ENCODE results near the gene NCKAP5L.

Gene NCKAP5L

DNA sequence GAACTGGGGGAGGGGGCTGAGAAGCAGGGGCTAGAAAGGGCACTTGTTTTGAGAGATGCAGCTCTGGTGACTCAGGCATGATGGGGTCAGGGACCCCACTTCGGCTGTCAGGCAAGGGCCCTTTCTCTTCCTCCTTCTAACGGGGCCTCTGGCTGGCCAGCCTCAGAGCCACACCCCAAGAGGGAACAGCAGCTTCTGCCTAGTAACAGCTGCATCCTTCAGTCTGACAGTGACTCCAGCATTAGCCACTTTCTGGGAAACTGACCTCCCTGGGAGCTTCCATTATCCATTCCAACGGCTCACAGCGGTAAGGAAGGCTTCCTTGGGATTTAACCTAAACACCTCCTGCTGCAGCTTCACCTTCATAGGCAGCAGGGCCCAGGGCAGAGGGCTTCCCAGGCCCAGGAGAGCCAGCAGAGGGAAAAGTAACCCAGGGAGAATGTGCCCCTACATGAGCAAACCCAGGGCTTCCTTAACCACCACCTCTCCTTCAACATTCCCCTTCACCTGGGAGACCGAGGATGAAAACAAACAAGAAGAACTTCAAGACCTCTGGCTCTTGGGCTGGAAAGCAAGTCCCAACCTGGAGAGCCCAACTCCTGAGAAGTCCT lies 2.7 kb downstream of the NCKAP5L start:
- Histone ChIP-seq H3K4me2 (ENCODE audit: low read depth, low read length, poor library complexity, severe bottlenecking) (peak overlapping the region; percentile 87), H3K9me3 (ENCODE audit: insufficient read depth, low read depth, low read length) (no peaks in the 10 kb centered on the region), H3K27me3 (ENCODE audit: insufficient read depth, low read length, poor library complexity, severe bottlenecking) (no peaks in the 10 kb centered on the region), H4K20me1 (ENCODE audit: insufficient read depth, low read length, poor library complexity, severe bottlenecking) (peaks cover 23% of the 10 kb centered on the region), H3K4me1 (ENCODE audit: insufficient read depth, low read length, poor library complexity, severe bottlenecking) (peaks cover 51% of the 10 kb centered on the region), H3F3A (ENCODE audit: low read depth) (no peaks in the 10 kb centered on the region), H3K9me2 (replicated peaks; ENCODE audit: low read depth, low read length) (no peaks in the 10 kb centered on the region), H3K36me3 (ENCODE audit: insufficient read depth, low read length) (no peaks in the 10 kb centered on the region), H3K4me3 (ENCODE audit: low read length, poor library complexity, severe bottlenecking) (no peak overlapping the region), H2AFZ (ENCODE audit: low read length) (no peak overlapping the region), H3K9ac (ENCODE audit: low read depth, low read length, poor library complexity, severe bottlenecking) (no peak overlapping the region), H3K79me2 (ENCODE audit: insufficient read depth, low read length) (peaks cover 71% of the 10 kb centered on the region)
- TF ChIP-seq, protein P1, sequence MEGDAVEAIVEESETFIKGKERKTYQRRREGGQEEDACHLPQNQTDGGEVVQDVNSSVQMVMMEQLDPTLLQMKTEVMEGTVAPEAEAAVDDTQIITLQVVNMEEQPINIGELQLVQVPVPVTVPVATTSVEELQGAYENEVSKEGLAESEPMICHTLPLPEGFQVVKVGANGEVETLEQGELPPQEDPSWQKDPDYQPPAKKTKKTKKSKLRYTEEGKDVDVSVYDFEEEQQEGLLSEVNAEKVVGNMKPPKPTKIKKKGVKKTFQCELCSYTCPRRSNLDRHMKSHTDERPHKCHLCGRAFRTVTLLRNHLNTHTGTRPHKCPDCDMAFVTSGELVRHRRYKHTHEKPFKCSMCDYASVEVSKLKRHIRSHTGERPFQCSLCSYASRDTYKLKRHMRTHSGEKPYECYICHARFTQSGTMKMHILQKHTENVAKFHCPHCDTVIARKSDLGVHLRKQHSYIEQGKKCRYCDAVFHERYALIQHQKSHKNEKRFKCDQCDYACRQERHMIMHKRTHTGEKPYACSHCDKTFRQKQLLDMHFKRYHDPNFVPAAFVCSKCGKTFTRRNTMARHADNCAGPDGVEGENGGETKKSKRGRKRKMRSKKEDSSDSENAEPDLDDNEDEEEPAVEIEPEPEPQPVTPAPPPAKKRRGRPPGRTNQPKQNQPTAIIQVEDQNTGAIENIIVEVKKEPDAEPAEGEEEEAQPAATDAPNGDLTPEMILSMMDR (conservative IDR thresholded peaks at IDR 0.05; ENCODE audit: low read length), result no peak
- no peak for TF ChIP-seq EZH2phosphoT487 (IDR thresholded peaks at IDR 0.05; ENCODE audit: borderline replicate concordance)

DNA sequence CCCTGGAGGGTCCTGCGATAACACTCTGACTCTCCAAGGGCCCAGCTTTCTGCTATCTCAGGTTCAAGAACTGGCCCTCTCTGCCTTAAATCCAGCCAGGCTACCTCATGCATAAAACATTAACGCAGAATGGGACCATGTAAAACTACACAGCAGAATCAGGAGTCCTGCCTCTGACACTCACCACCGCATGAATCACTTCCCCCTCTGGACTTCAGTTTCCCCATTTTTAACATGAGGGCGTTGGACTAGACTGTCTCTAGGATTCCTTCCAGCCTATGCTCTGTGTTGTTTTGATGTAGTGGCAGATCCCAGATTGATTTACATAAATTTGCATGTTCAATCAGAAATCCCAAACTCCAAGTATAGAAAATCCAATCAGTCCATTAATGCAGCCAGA lies 3.3 kb downstream of the NCKAP5L start:
- Histone ChIP-seq H3K36me3 (ENCODE audit: insufficient read depth, low read length) (no peaks in the 10 kb centered on the region), H3K27me3 (ENCODE audit: insufficient read depth, low read length, poor library complexity, severe bottlenecking) (no peaks in the 10 kb centered on the region), H2AFZ (ENCODE audit: low read length) (no peak overlapping the region), H4K20me1 (ENCODE audit: insufficient read depth, low read length, poor library complexity, severe bottlenecking) (peaks cover 23% of the 10 kb centered on the region), H3K79me2 (ENCODE audit: insufficient read depth, low read length) (peaks cover 71% of the 10 kb centered on the region), H3K4me2 (ENCODE audit: low read depth, low read length, poor library complexity, severe bottlenecking) (peak overlapping the region; percentile 87), H3K9ac (ENCODE audit: low read depth, low read length, poor library complexity, severe bottlenecking) (no peak overlapping the region), H3K9me2 (replicated peaks; ENCODE audit: low read depth, low read length) (no peaks in the 10 kb centered on the region), H3K4me1 (ENCODE audit: insufficient read depth, low read length, poor library complexity, severe bottlenecking) (peaks cover 51% of the 10 kb centered on the region), H3K4me3 (ENCODE audit: low read length, poor library complexity, severe bottlenecking) (no peak overlapping the region), H3K9me3 (ENCODE audit: insufficient read depth, low read depth, low read length) (no peaks in the 10 kb centered on the region), H3F3A (ENCODE audit: low read depth) (no peaks in the 10 kb centered on the region)
- no peak for TF ChIP-seq EZH2phosphoT487 (IDR thresholded peaks at IDR 0.05; ENCODE audit: borderline replicate concordance)

DNA sequence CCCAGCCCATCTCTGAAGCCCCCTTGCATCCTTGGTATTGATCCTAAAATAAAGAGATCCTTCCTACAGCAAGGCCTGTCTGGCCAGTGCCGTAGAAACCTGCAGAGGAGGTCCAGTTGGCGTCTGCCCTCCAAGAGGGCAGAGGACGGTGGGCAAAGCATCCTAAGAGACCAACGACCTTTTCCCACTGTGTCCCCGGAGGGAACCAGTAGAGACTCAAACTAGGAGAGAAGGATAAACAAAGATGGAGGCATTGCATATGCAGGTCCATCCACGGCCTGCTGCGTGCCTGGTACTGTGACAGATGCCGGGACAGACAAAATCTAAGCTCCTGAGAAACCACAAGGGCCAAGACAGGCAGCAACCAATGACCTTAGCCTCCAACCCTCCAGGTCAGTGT lies 3.8 kb downstream of the NCKAP5L start:
- Histone ChIP-seq H3K27me3 (ENCODE audit: insufficient read depth, low read length, poor library complexity, severe bottlenecking) (no peaks in the 10 kb centered on the region), H3K9ac (ENCODE audit: low read depth, low read length, poor library complexity, severe bottlenecking) (no peak overlapping the region), H3K4me2 (ENCODE audit: low read depth, low read length, poor library complexity, severe bottlenecking) (peak overlapping the region; percentile 87), H2AFZ (ENCODE audit: low read length) (no peak overlapping the region), H4K20me1 (ENCODE audit: insufficient read depth, low read length, poor library complexity, severe bottlenecking) (peaks cover 23% of the 10 kb centered on the region), H3K4me1 (ENCODE audit: insufficient read depth, low read length, poor library complexity, severe bottlenecking) (peaks cover 51% of the 10 kb centered on the region), H3F3A (ENCODE audit: low read depth) (no peaks in the 10 kb centered on the region), H3K36me3 (ENCODE audit: insufficient read depth, low read length) (no peaks in the 10 kb centered on the region), H3K9me2 (replicated peaks; ENCODE audit: low read depth, low read length) (no peaks in the 10 kb centered on the region), H3K4me3 (ENCODE audit: low read length, poor library complexity, severe bottlenecking) (no peak overlapping the region), H3K9me3 (ENCODE audit: insufficient read depth, low read depth, low read length) (no peaks in the 10 kb centered on the region), H3K79me2 (ENCODE audit: insufficient read depth, low read length) (peaks cover 71% of the 10 kb centered on the region)
- no peak for TF ChIP-seq EZH2phosphoT487 (IDR thresholded peaks at IDR 0.05; ENCODE audit: borderline replicate concordance)
- TF ChIP-seq, protein P1 (conservative IDR thresholded peaks at IDR 0.05; ENCODE audit: low read length), result no peak

DNA sequence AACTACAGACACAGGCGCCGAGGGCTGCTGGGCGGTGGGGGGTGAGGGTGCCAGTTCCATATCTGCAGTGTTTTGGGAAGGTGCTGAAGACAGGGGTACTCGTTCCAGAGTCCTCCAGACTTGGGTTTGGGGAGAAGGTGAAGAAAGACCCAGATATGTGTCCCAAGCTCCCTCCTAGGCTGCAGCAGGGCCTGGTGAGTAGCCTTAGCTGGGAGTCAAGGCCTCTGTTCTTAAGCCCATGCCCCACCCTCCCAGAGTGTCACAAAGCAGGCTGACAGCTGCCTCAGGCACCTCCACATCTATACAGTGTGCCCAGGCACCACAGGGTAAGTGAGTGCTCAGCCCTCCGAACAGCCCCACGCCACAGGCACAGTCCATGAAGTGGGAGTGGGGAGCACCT lies 4.3 kb downstream of the NCKAP5L start:
- Histone ChIP-seq H3K4me3 (ENCODE audit: low read length, poor library complexity, severe bottlenecking) (no peak overlapping the region), H3K36me3 (ENCODE audit: insufficient read depth, low read length) (no peaks in the 10 kb centered on the region), H3K9ac (ENCODE audit: low read depth, low read length, poor library complexity, severe bottlenecking) (no peak overlapping the region), H3F3A (ENCODE audit: low read depth) (no peaks in the 10 kb centered on the region), H3K4me1 (ENCODE audit: insufficient read depth, low read length, poor library complexity, severe bottlenecking) (peaks cover 47% of the 10 kb centered on the region), H3K79me2 (ENCODE audit: insufficient read depth, low read length) (peaks cover 71% of the 10 kb centered on the region), H4K20me1 (ENCODE audit: insufficient read depth, low read length, poor library complexity, severe bottlenecking) (peaks cover 23% of the 10 kb centered on the region), H3K27me3 (ENCODE audit: insufficient read depth, low read length, poor library complexity, severe bottlenecking) (no peaks in the 10 kb centered on the region), H3K9me2 (replicated peaks; ENCODE audit: low read depth, low read length) (no peaks in the 10 kb centered on the region), H3K9me3 (ENCODE audit: insufficient read depth, low read depth, low read length) (no peaks in the 10 kb centered on the region), H2AFZ (ENCODE audit: low read length) (no peak overlapping the region), H3K4me2 (ENCODE audit: low read depth, low read length, poor library complexity, severe bottlenecking) (peak overlapping the region; percentile 87)
- TF ChIP-seq, protein P1 (conservative IDR thresholded peaks at IDR 0.05; ENCODE audit: low read length), result no peak
